HG03135 (cell line): Measurements from ENCODE around the gene NXPH4.

Experiments
- ATAC-seq: cut with Tn5 transposase; IDR thresholded peaks from one replicate; pipeline ENCODE4 v1.9.1; 2021; ENCODE audit warnings: mild to moderate bottlenecking, moderate library complexity; ENCODE audit not compliant: unreplicated experiment

Gene NXPH4

DNA sequence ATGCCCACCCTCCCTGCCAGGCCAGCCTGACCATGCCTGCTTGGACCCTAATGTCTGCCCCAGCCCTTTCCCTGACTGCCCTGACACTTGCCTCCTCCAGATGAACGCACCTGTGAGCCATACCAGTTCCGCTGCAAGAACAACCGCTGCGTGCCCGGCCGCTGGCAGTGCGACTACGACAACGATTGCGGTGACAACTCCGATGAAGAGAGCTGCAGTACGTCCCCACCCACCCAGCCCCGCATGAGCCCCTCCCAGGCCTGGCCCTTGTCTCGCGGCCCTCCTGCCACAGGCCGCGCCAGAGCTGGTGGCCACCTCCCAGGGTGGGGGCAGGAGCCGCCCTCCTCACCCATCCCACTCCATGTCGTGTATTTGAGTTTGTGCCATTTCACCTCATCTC lies 14.3 kb upstream of the NXPH4 start:
- no peak for ATAC-seq

DNA sequence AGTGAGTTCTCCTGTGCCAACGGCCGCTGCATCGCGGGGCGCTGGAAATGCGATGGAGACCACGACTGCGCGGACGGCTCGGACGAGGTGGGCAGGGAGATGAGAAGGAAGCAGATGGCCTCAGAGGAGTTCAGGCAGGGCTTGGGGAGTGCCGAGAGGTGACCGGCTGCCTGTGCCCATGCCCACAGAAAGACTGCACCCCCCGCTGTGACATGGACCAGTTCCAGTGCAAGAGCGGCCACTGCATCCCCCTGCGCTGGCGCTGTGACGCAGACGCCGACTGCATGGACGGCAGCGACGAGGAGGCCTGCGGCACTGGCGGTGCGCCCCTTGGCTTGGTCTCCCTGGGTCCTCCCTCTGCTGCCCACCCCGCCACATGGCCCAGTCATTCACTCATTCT lies 13.4 kb upstream of the NXPH4 start:
- no peak for ATAC-seq

- no peak for ATAC-seq
Measured at GRCh38 chr12:57203791-57204190, 12.8 kb upstream of the NXPH4 start.

- ATAC-seq: no peak
Measured at GRCh38 chr12:57204454-57204853, 12.1 kb upstream of the NXPH4 start.

GRCh38 chr12:57205186-57205585 lies 11.4 kb upstream of the NXPH4 start:
- ATAC-seq: no peak

DNA sequence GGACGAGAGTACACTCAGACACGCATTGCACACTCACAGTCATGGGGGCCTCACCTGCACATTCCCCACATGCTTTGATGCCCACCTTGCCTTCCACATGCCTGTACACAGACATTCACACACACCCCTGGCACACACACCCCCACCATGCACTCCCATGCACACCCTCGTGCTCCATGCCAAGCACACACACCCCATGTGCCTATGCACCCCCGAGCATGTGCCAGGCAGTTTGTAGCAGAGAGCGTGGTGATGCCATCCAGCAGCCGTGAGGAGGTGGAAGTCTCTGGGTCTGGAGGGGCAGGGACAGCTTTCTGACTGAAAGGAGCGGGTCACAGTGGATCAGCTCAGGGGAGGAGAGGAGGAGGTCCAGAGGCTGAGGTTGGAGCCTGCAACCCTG lies 10.7 kb upstream of the NXPH4 start:
- no peak for ATAC-seq

DNA sequence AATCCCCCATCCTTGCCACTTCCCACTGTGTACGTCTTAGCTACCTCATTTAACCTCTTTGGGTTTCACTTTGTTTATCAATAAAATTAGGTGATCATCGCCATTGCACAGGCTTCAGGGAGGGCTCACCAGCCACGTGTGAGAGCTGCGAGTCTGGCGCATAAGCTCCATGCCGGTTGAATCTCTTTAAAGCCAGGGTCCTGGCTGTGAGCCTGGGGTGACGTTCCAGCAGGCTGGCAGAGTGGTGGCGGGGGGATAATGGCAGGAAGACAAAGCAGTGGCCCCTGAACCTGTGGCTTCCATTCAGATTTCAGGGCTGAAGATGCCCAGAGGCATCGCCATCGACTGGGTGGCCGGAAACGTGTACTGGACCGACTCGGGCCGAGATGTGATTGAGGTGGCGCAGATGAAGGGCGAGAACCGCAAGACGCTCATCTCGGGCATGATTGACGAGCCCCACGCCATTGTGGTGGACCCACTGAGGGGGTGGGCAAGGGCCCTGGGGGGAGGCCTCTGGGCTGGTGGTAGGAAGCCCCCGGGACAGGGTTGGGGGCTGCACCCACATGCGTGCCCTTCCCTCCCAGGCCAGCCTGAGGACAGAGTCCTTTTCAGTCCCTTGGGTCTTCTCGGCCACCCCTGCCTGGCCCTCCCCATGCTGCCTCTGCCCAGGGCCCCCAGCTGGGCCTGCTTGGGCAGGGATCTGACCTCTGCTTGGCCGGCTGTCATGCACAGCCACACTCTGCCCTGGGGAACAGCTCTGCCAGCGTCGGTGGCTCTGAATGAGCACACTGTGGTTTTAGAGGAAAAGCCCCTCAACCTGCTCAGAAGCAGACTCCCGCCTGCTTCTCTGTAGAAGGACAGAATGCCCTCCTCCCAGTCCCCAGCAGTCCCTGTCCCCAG lies 8.6 kb upstream of the NXPH4 start:
- ATAC-seq: no peak

GRCh38 chr12:57208631-57209282 lies 7.8 kb upstream of the NXPH4 start:
- no peak for ATAC-seq

GRCh38 chr12:57209916-57210315 lies 6.7 kb upstream of the NXPH4 start:
- ATAC-seq: no peak

DNA sequence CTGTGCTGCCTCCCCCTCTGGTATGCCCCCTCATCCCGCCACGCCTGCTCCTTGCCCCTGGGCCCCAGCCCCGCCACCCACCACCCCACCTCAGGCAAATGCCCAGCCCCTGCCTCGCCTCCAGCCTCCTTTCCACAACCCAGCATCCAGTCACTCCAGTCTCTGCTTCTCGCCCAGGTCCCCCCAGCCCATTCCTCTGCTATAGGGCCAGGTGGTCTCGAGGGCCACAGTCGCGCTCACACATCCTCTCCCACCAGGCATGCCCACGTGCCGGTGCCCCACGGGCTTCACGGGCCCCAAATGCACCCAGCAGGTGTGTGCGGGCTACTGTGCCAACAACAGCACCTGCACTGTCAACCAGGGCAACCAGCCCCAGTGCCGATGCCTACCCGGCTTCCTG lies 6.1 kb upstream of the NXPH4 start:
- ATAC-seq: no peak

DNA sequence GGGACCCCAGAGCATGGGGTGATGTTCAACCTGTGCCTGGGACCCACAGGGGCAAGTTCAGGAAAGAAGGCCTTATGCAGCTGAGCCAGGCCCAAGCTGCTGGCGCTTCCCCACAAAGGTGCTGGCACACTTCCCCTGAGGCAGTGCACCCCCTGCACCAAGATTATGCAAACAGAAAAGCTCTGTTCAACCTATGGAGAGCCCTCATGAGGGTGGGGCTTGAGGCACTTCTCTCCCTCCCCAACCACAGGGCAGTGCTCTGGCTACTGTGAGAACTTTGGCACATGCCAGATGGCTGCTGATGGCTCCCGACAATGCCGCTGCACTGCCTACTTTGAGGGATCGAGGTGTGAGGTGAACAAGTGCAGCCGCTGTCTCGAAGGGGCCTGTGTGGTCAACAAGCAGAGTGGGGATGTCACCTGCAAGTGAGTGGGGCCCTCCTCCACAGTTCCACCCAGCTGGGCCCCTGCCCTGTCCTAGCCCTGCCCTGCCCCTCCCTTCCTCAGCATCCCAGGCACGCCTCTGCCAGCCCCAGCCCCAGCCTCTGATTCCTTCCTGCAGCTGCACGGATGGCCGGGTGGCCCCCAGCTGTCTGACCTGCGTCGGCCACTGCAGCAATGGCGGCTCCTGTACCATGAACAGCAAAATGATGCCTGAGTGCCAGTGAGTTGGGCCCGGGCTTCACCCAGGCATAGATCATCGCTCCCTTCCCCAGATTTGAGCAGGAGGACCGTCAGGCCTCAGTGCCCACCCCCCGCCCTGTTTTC lies 5.5 kb upstream of the NXPH4 start:
- no peak for ATAC-seq

DNA sequence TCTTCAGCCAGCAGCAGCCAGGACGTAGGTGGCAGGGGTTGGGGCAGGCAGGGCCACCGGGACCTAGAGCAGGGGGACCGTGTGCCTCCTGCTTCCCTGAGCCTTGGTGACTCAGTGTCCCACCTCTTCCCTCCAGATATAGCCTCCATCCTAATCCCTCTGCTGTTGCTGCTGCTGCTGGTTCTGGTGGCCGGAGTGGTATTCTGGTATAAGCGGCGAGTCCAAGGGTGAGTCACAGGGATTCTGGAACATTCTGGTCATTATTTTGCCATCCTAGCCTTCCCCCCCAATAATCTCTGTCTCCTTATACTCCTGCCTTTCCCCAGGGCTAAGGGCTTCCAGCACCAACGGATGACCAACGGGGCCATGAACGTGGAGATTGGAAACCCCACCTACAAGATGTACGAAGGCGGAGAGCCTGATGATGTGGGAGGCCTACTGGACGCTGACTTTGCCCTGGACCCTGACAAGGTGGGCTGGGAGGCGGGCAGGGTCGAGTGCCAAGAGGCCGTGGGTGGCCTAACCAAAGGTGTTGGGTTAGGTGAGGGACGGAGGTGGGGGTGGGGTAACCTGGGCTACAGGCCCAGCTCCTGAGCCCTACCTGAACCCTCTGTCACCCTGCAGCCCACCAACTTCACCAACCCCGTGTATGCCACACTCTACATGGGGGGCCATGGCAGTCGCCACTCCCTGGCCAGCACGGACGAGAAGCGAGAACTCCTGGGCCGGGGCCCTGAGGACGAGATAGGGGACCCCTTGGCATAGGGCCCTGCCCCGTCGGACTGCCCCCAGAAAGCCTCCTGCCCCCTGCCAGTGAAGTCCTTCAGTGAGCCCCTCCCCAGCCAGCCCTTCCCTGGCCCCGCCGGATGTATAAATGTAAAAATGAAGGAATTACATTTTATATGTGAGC lies 4.5 kb upstream of the NXPH4 start:
- ATAC-seq: no peak

- no peak for ATAC-seq
Measured at GRCh38 chr12:57212701-57213057, 3.9 kb upstream of the NXPH4 start.

- no peak for ATAC-seq
Measured at GRCh38 chr12:57213058-57213715, 3.4 kb upstream of the NXPH4 start.

GRCh38 chr12:57213763-57214397 lies 2.7 kb upstream of the NXPH4 start:
- ATAC-seq: no peak

- no peak for ATAC-seq
Measured at GRCh38 chr12:57214398-57214781, 2.2 kb upstream of the NXPH4 start.

- no peak for ATAC-seq
Measured at GRCh38 chr12:57215065-57215464, 1.5 kb upstream of the NXPH4 start.

DNA sequence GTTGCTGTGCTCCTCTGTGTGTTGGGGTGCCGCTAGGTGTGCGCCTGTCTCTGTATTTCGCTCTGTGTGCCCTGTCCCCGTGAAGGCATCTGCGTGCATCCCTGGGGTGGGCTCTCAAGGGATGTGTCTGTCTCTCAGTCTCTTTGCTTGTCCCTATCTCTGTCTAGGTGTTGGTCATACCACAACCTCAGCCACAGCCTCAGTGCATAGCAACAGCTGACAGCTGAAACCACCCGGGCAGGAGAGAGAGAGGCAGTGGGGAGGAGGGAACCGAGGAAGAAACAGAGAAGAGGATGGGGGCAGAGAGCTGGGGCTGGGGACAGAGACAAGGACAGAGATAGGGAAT lies 953 bp upstream of the NXPH4 start:
- ATAC-seq: no peak

GRCh38 chr12:57216921-57217879 lies 606 bp downstream of the NXPH4 start:
- ATAC-seq: no peak
